Measurements from ENCODE around the gene PRDM11. TPM values are rescaled to one million over a fixed set of nuclear protein-coding genes. Genes with fewer than 3 reads are reported as not detected.

PRDM11 gene
- total and polyA plus RNA-seq, 2 of the 8 experiments (the other 6 are each of a cell fraction or from before 2014, with no cell fraction given), result 3.6 to 11.7 TPM

DNA sequence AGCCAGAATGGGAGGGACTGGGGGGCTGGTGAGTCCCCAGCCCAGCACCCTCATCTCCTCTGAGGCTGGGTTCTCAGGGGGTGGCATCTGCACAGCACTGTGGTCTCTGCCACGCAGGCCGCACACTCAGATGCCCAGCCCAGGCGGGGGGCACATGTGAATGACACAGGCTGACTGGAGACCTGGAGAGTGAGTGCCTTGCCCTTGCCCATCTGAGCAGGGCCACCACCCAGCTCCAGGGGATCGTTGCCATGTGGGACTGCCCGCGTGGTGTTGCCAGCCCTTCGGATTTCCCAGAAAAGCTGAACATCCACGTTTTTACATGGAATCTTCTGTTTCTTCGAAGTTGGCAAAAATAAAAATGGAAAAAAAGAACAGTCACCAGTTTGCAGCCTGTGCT is 18.9 kb downstream of the PRDM11 start:
- Histone ChIP-seq H3K9me3 (ENCODE audit: insufficient read depth in 2 of 2, low read depth in 1 of 2, low read length in 1 of 2) (no peaks in the 10 kb centered on the region), H3K9ac (replicated peaks in 1 of 4; ENCODE audit: extremely low read depth in 1 of 4, low read depth in 3 of 4, low read length in 3 of 4) (no peak overlapping the region), H3K18ac (ENCODE audit: extremely low read depth, low read length) (no peak overlapping the region), H3K79me2 (ENCODE audit: control insufficient read depth in 1 of 2, insufficient read depth in 2 of 2, low read length in 2 of 2) (no peaks in the 10 kb centered on the region; a peak in 2 of 4 replicates), H2BK5ac (ENCODE audit: low read depth, low read length) (no peak overlapping the region), H3K23ac (ENCODE audit: insufficient read length) (no peak overlapping the region), H2BK20ac (ENCODE audit: low read length) (no peak overlapping the region), H2BK12ac (ENCODE audit: low read depth, low read length) (no peak overlapping the region), H3K14ac (ENCODE audit: insufficient read length) (no peak overlapping the region), H4K20me1 (replicated peaks in 1 of 2; ENCODE audit: control insufficient read depth in 1 of 2, insufficient read depth in 2 of 2, low read length in 2 of 2) (peaks cover 3 to 10% of the 10 kb centered on the region in 2 experiments), H3K27ac (ENCODE audit: low read depth, low read length) (no peak overlapping the region), H3K4ac (replicated peaks; ENCODE audit: insufficient read length, low read depth, low read length) (no peak overlapping the region), H3K4me1 (replicated peaks in 1 of 4; ENCODE audit: control insufficient read depth in 3 of 4, insufficient read depth in 4 of 4, low read length in 3 of 4) (no peaks in the 10 kb centered on the region), H2BK15ac (ENCODE audit: low read length) (no peak overlapping the region), H2BK120ac (replicated peaks; ENCODE audit: low read depth, low read length) (no peak overlapping the region), H3K4me2 (ENCODE audit: insufficient read depth in 1 of 2, low read depth in 2 of 2, low read length in 2 of 2) (no peak overlapping the region), H3K4me3 (ENCODE audit: extremely low read depth in 1 of 4, insufficient read depth in 2 of 4, low read depth in 3 of 4, low read length in 4 of 4) (no peak overlapping the region), H3K36me3 (ENCODE audit: control insufficient read depth in 2 of 4, insufficient read depth in 4 of 4, low read length in 3 of 4) (no peaks in the 10 kb centered on the region), H4K5ac (ENCODE audit: insufficient read length, low read depth, low read length) (no peak overlapping the region), H4K8ac (ENCODE audit: extremely low read depth, insufficient read depth, low read length) (no peak overlapping the region; the same call in 1 of the 2 replicates), H2AFZ (ENCODE audit: low read length) (no peak overlapping the region), H3K79me1 (ENCODE audit: low read depth, low read length) (0 out of 2 replicates have a peak, but pooled peaks cover 4% of the 10 kb centered on the region), H4K91ac (replicated peaks; ENCODE audit: insufficient read length, low read length) (no peak overlapping the region), H3K23me2 (ENCODE audit: low read depth, low read length) (no peaks in the 10 kb centered on the region; the same call in 1 of the 2 replicates), H2AK5ac (ENCODE audit: low read depth, low read length) (no peak overlapping the region), H3K56ac (replicated peaks; ENCODE audit: insufficient read length, low read depth, low read length) (no peak overlapping the region), H3K27me3 (replicated peaks in 1 of 4; ENCODE audit: control insufficient read depth in 3 of 4, extremely low read depth in 1 of 4, insufficient read depth in 3 of 4, low read length in 3 of 4) (no peaks in the 10 kb centered on the region)
- POLR2A ChIA-PET (ENCODE audit: partially characterized antibody), result no interaction called here
- CTCF ChIA-PET (ENCODE audit: partially characterized antibody), result interaction anchor here (1.0 to 1.2 kb wide), 2 partner anchors 55 to 68 kb away, joined by 3 to 4 read pairs; no protein-coding TSS in a partner anchor
- FAIRE-seq, result no peak
- no peak for DNase-seq (ENCODE audit: low read depth in 1 of 2, low spot score in 2 of 2)
- 93% methylated on average over 9 of the region's 9 CpGs; no CpG with 5 or more reads in 1 of the 2 experiments for whole genome bisulfite sequencing, 2 experiments (ENCODE audit: extremely low coverage in 1 of 2, insufficient coverage in 1 of 2, insufficient read length in 1 of 2, insufficient replicate concordance in 2 of 2, low coverage in 1 of 2, low lambda C conversion rate in 2 of 2, missing lambda C conversion rate in 1 of 2)
- TF ChIP-seq SP4 (IDR thresholded peaks at IDR 0.05; ENCODE audit: low read length), result no peak
- TF ChIP-seq POLR2AphosphoS5 (IDR thresholded peaks at IDR 0.05; ENCODE audit: low read depth, low read length), result no peak
- TF ChIP-seq, protein P1, sequence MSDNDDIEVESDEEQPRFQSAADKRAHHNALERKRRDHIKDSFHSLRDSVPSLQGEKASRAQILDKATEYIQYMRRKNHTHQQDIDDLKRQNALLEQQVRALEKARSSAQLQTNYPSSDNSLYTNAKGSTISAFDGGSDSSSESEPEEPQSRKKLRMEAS (IDR thresholded peaks at IDR 0.05), result no peak
- no peak for TF ChIP-seq KDM1A (IDR thresholded peaks at IDR 0.05; ENCODE audit: borderline replicate concordance, low read length)
- TF ChIP-seq EZH2 (IDR thresholded peaks at IDR 0.05; ENCODE audit: low read depth, low read length, severe bottlenecking), result no peak
- TF ChIP-seq CREB1 (IDR thresholded peaks at IDR 0.05), result no peak
- TF ChIP-seq, protein P2, sequence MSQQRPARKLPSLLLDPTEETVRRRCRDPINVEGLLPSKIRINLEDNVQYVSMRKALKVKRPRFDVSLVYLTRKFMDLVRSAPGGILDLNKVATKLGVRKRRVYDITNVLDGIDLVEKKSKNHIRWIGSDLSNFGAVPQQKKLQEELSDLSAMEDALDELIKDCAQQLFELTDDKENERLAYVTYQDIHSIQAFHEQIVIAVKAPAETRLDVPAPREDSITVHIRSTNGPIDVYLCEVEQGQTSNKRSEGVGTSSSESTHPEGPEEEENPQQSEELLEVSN (IDR thresholded peaks at IDR 0.05), result no peak
- TF ChIP-seq EGR1 (IDR thresholded peaks at IDR 0.05; ENCODE audit: borderline replicate concordance, low read depth, low read length), result no peak
- TF ChIP-seq POU5F1 (IDR thresholded peaks at IDR 0.05; ENCODE audit: low read depth, low read length), result no peak
- no peak for TF ChIP-seq SIX5 (IDR thresholded peaks at IDR 0.05; ENCODE audit: low read depth, low read length)
- no peak for TF ChIP-seq RNF2 (IDR thresholded peaks at IDR 0.05; ENCODE audit: borderline replicate concordance, low read depth, low read length, missing control alignments, poor library complexity, severe bottlenecking)
- TF ChIP-seq SP1 (IDR thresholded peaks at IDR 0.05; ENCODE audit: low read depth, low read length), result no peak
- TF ChIP-seq, protein P3, sequence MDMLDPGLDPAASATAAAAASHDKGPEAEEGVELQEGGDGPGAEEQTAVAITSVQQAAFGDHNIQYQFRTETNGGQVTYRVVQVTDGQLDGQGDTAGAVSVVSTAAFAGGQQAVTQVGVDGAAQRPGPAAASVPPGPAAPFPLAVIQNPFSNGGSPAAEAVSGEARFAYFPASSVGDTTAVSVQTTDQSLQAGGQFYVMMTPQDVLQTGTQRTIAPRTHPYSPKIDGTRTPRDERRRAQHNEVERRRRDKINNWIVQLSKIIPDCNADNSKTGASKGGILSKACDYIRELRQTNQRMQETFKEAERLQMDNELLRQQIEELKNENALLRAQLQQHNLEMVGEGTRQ (IDR thresholded peaks at IDR 0.05; ENCODE audit: low read length), result no peak

Measured in H1 (cell line).